GM12878 (cell line): ENCODE results near the gene BCS1L. TPM values are rescaled to one million over a fixed set of nuclear protein-coding genes. Genes with fewer than 3 reads are reported as not detected.

Source experiments
- ATAC-seq: fragments of 200-7000 bp; cut with Tn5 transposase; 3 replicates; pipeline ENCODE4 v1.9.1; 2020; ENCODE audit warnings: mild to moderate bottlenecking, moderate library complexity
- BruUV-seq: library from RNA; stranded (reverse); fragments of 400-500 nt; replicated peaks from 2 replicates; lab custom pipeline; 2021; lab: Mats Ljungman, UMichigan
- CTCF ChIA-PET: fragments of 300-600 bp; sonication (Branson Sonifier 250); formaldehyde crosslinking; extraction: SDS; loops from one replicate; lab custom pipeline; 2021; ENCODE audit warnings: inconsistent platforms; lab: Yijun Ruan, JAX
- POLR2A ChIA-PET: fragments of 350-600 bp; formaldehyde crosslinking; extraction: SDS; loops from one replicate; lab custom pipeline; 2021; ENCODE audit warnings: inconsistent platforms; lab: Charles Lee
- RAD21 ChIA-PET: fragments of 300-600 bp; sonication (Branson Sonifier 250); formaldehyde crosslinking; loops from one replicate; lab custom pipeline; 2023; ENCODE audit warnings: antibody characterized with exemption; ENCODE audit not compliant: unreplicated experiment; lab: Charles Lee
- SMC1A ChIA-PET: fragments of 300-600 bp; sonication (Branson Sonifier 250); formaldehyde crosslinking; loops from one replicate; lab custom pipeline; 2023; ENCODE audit not compliant: unreplicated experiment, uncharacterized antibody; lab: Charles Lee
- DNase-seq: peaks from one replicate; pipeline ENCODE4 v3.0.0-alpha.2; 2011; ENCODE audit warnings: low read depth, low spot score
- FAIRE-seq: peaks from 3 replicates; lab custom pipeline; 2011; peaks lifted over from hg19 to GRCh38; lab: Jason Lieb, UNC
- H2AFZ ChIP-seq: 2 replicates; pipeline ENCODE4 v1.6.0; 2011; ENCODE audit warnings: low read depth, low read length, control low read depth; ENCODE audit not compliant: control insufficient read depth
- H3K27ac ChIP-seq: 2 replicates; pipeline ENCODE4 v1.5.1; 2011; ENCODE audit warnings: control low read depth; ENCODE audit not compliant: control insufficient read depth, insufficient read depth
- H3K27me3 ChIP-seq, 2 experiments: replicated peaks in 1 of 2; 2 replicates each; pipeline versions ENCODE4 v1.6.0 to v1.6.1; 2011; ENCODE audit warnings: low read length in 1 of 2; ENCODE audit not compliant: control insufficient read depth in 2 of 2, insufficient read depth in 2 of 2
- H3K36me3 ChIP-seq, 2 experiments: 2 replicates each; pipeline ENCODE4 v1.5.1; 2011; ENCODE audit warnings: low read length in 1 of 2; ENCODE audit not compliant: control insufficient read depth in 2 of 2, insufficient read depth in 2 of 2
- H3K4me1 ChIP-seq: 2 replicates; pipeline ENCODE4 v1.6.1; 2011; ENCODE audit warnings: mild to moderate bottlenecking, low read length, moderate library complexity, mixed read lengths; ENCODE audit not compliant: control insufficient read depth, insufficient read depth
- H3K4me2 ChIP-seq: 2 replicates; pipeline ENCODE4 v1.6.0; 2011; ENCODE audit warnings: control low read depth; ENCODE audit not compliant: control insufficient read depth, insufficient read depth
- H3K4me3 ChIP-seq: fragments of 200-600 bp; sonication (generic); 2 replicates; pipeline ENCODE4 v1.5.1; 2016
- H3K79me2 ChIP-seq: 2 replicates; pipeline ENCODE4 v1.6.0; 2011; ENCODE audit warnings: low read length; ENCODE audit not compliant: control insufficient read depth, insufficient read depth
- H3K9ac ChIP-seq: 2 replicates; pipeline ENCODE4 v1.8.0; 2011; ENCODE audit warnings: low read length, control low read depth, mixed read lengths; ENCODE audit not compliant: control insufficient read depth, insufficient read depth
- H3K9me3 ChIP-seq: replicated peaks from 3 replicates; pipeline ENCODE4 v1.5.1; 2011; ENCODE audit warnings: mild to moderate bottlenecking, low read length; ENCODE audit not compliant: control insufficient read depth, insufficient read depth
- H4K20me1 ChIP-seq: 2 replicates; pipeline ENCODE4 v1.6.0; 2011; ENCODE audit not compliant: control insufficient read depth, insufficient read depth
- ATF7 ChIP-seq: fragments of 450-650 bp; IDR thresholded peaks from 2 replicates; pipeline ENCODE4 v1.6.1; 2016; ENCODE audit warnings: low read depth, mild to moderate bottlenecking
- BMI1 ChIP-seq: fragments of 450-650 bp; IDR thresholded peaks from 2 replicates; pipeline ENCODE4 v1.6.1; 2016; ENCODE audit warnings: mild to moderate bottlenecking, moderate library complexity, borderline replicate concordance
- CHD1 ChIP-seq: IDR thresholded peaks from 2 replicates; pipeline ENCODE4 v1.6.1; 2012; ENCODE audit warnings: low read depth, low read length, improper control_type of control experiment
- CHD2 ChIP-seq: IDR thresholded peaks from 2 replicates; pipeline ENCODE4 v1.6.1; 2011; ENCODE audit warnings: low read depth, low read length, improper control_type of control experiment, borderline replicate concordance
- ETV6 ChIP-seq, 2 experiments: fragments of 450-650 bp in 1 of 2; IDR thresholded peaks in 1 of 2; conservative IDR thresholded peaks in 1 of 2; 2 replicates each; pipeline ENCODE4 v1.6.1; 2014; ENCODE audit warnings: antibody characterized with exemption in 1 of 2, borderline replicate concordance in 1 of 2, low read depth in 1 of 2, mild to moderate bottlenecking in 1 of 2, moderate library complexity in 1 of 2
- MTA3 ChIP-seq: IDR thresholded peaks from 2 replicates; pipeline ENCODE4 v1.6.1; 2012; ENCODE audit warnings: low read length, inconsistent platforms, borderline replicate concordance
- MYB ChIP-seq: fragments of 150-350 bp; IDR thresholded peaks from 2 replicates; pipeline ENCODE4 v1.6.1; 2014; ENCODE audit warnings: mild to moderate bottlenecking, low read depth, low read length, borderline replicate concordance
- MYC ChIP-seq: IDR thresholded peaks from 2 replicates; pipeline ENCODE4 v1.6.1; 2011; ENCODE audit warnings: mild to moderate bottlenecking, low read length, moderate library complexity, inconsistent platforms; ENCODE audit not compliant: insufficient read depth, insufficient replicate concordance, insufficient read length, severe bottlenecking
- PML ChIP-seq: IDR thresholded peaks from 2 replicates; pipeline ENCODE4 v1.6.1; 2012; ENCODE audit warnings: low read length, inconsistent platforms
- SREBF1 ChIP-seq: IDR thresholded peaks from 2 replicates; pipeline ENCODE4 v1.6.1; 2012; ENCODE audit warnings: mild to moderate bottlenecking, low read length
- SUZ12 ChIP-seq: fragments of 200-600 bp; sonication (generic); IDR thresholded peaks from one replicate; pipeline ENCODE4 v1.6.1; 2018; ENCODE audit warnings: antibody characterized with exemption, mild to moderate bottlenecking; ENCODE audit not compliant: unreplicated experiment
- TBL1XR1 ChIP-seq: IDR thresholded peaks from 2 replicates; pipeline ENCODE4 v1.6.1; 2012; ENCODE audit warnings: low read depth, low read length, improper control_type of control experiment
- YBX1 ChIP-seq: fragments of 450-650 bp; IDR thresholded peaks from 2 replicates; pipeline ENCODE4 v1.6.1; 2016; ENCODE audit warnings: antibody characterized with exemption
- WGBS: methylation state at CpG from one replicate; pipeline ENCODE4 v1.1.6; 2016; ENCODE audit warnings: low lambda C conversion rate; ENCODE audit not compliant: insufficient replicate concordance, insufficient coverage; ENCODE audit errors: missing lambda C conversion rate; 5-methylcytosine and 5-hydroxymethylcytosine counted together
- in situ Hi-C: fragments of 300-500 bp; cut with MboI; formaldehyde crosslinking; loops from 9 replicates; pipeline ENCODE4 v1.14.3; 2018; ENCODE audit warnings: mixed read lengths
- intact Hi-C: fragments of 100-400 bp; cut with micrococcal nuclease; formaldehyde crosslinking; loops from one replicate; pipeline ENCODE4 v1.14.2; 2022; ENCODE audit not compliant: unreplicated experiment
- polyA plus RNA-seq, 11 experiments: library from polyadenylated mRNA; depleted of rRNA in 4 of 11; unstranded in 6 of 11; stranded (reverse) in 5 of 11; fragments of >200 nt; fragmentation: Nextera tagmentation in 4 of 11; fragmentation: Illumina TruSeq in 1 of 11; extraction: Ambion mirVana in 4 of 11; extraction: Trizol in 1 of 11; gene quantifications; 1 replicate in 1 of 11; 2 replicates in 10 of 11; pipeline versions ENCODE4 v1.2.1 to v1.2.3, GENCODE V29; 2011 to 2016; ENCODE audit warnings: inconsistent platforms in 2 of 11, missing spikeins in 2 of 11, low read depth in 1 of 11
- total RNA-seq, 4 experiments: library from RNA; depleted of rRNA in 3 of 4; stranded (reverse); fragments of >200 nt in 3 of 4; fragmentation: Illumina TruSeq in 1 of 4; extraction: Trizol in 1 of 4; gene quantifications; 2 replicates each; pipeline versions ENCODE4 v1.2.1 to v1.2.3, GENCODE V29; 2013 to 2021
- TF ChIP-seq, protein P1 (sequence below): IDR thresholded peaks from 2 replicates; pipeline ENCODE4 v1.6.1; 2011; ENCODE audit warnings: borderline replicate concordance, low read depth, mild to moderate bottlenecking, moderate library complexity, mixed read lengths, low read length; ENCODE audit not compliant: insufficient read depth; ENCODE audit errors: extremely low read length
- TF ChIP-seq, protein P2 (sequence below): fragments of 450-650 bp; IDR thresholded peaks from 2 replicates; pipeline ENCODE4 v1.6.1; 2016; ENCODE audit warnings: mild to moderate bottlenecking, moderate library complexity, borderline replicate concordance
- TF ChIP-seq, protein P3 (sequence below): fragments of 450-650 bp; IDR thresholded peaks from 2 replicates; pipeline ENCODE4 v1.6.1; 2014; ENCODE audit warnings: mild to moderate bottlenecking
- TF ChIP-seq, protein P4 (sequence below): IDR thresholded peaks from 2 replicates; pipeline ENCODE4 v1.6.1; 2012; ENCODE audit warnings: low read depth, low read length, improper control_type of control experiment

Gene BCS1L
- total and polyA plus RNA-seq, 10 of the 15 experiments (the other 5 are each of a cell fraction or from before 2014, with no cell fraction given): 40.4 to 114 (median 65.2) TPM

DNA sequence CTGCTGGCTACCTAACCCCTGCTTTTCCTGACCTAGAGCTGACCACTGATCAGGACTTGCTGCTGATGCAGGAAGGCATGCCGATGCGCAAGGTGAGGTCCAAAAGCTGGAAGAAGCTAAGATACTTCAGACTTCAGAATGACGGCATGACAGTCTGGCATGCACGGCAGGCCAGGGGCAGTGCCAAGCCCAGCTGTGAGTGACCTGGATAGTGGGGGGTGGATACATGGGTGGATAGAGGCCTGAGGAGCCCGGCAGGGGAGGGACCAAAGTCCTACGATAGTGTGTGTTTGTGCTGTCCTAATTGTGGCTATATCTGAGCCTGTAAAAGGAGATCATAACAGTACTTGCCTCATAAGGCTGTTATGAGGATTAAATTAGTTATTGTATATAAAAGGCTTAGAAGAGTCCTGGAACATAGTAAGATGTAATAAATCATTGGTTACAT is 43.6 kb upstream of the BCS1L start:
- CTCF ChIA-PET: interaction anchor here (0.9 to 1.5 kb wide), 3 partner anchors 30 to 45 kb away, joined by 3 to 4 read pairs (median 3); no protein-coding TSS in a partner anchor
- POLR2A ChIA-PET: no interaction called here
- TF ChIP-seq, protein P1, sequence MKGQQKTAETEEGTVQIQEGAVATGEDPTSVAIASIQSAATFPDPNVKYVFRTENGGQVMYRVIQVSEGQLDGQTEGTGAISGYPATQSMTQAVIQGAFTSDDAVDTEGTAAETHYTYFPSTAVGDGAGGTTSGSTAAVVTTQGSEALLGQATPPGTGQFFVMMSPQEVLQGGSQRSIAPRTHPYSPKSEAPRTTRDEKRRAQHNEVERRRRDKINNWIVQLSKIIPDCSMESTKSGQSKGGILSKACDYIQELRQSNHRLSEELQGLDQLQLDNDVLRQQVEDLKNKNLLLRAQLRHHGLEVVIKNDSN: no peak
- TF ChIP-seq YBX1 (no peak), MYB (no peak), ETV6 (conservative IDR thresholded peaks at IDR 0.05 in 1 of 2, IDR thresholded peaks at IDR 0.05 in 1 of 2; ENCODE audit: borderline replicate concordance in 1 of 2, low read depth in 1 of 2) (no peak), SREBF1 (no peak), MTA3 (no peak), BMI1 (no peak), ATF7 (no peak), CHD2 (no peak), CHD1 (no peak), TBL1XR1 (no peak), MYC (no peak), PML (no peak), SUZ12 (no peak)
- TF ChIP-seq, protein P2, sequence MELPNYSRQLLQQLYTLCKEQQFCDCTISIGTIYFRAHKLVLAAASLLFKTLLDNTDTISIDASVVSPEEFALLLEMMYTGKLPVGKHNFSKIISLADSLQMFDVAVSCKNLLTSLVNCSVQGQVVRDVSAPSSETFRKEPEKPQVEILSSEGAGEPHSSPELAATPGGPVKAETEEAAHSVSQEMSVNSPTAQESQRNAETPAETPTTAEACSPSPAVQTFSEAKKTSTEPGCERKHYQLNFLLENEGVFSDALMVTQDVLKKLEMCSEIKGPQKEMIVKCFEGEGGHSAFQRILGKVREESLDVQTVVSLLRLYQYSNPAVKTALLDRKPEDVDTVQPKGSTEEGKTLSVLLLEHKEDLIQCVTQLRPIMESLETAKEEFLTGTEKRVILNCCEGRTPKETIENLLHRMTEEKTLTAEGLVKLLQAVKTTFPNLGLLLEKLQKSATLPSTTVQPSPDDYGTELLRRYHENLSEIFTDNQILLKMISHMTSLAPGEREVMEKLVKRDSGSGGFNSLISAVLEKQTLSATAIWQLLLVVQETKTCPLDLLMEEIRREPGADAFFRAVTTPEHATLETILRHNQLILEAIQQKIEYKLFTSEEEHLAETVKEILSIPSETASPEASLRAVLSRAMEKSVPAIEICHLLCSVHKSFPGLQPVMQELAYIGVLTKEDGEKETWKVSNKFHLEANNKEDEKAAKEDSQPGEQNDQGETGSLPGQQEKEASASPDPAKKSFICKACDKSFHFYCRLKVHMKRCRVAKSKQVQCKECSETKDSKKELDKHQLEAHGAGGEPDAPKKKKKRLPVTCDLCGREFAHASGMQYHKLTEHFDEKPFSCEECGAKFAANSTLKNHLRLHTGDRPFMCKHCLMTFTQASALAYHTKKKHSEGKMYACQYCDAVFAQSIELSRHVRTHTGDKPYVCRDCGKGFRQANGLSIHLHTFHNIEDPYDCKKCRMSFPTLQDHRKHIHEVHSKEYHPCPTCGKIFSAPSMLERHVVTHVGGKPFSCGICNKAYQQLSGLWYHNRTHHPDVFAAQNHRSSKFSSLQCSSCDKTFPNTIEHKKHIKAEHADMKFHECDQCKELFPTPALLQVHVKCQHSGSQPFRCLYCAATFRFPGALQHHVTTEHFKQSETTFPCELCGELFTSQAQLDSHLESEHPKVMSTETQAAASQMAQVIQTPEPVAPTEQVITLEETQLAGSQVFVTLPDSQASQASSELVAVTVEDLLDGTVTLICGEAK: no peak
- TF ChIP-seq, protein P3, sequence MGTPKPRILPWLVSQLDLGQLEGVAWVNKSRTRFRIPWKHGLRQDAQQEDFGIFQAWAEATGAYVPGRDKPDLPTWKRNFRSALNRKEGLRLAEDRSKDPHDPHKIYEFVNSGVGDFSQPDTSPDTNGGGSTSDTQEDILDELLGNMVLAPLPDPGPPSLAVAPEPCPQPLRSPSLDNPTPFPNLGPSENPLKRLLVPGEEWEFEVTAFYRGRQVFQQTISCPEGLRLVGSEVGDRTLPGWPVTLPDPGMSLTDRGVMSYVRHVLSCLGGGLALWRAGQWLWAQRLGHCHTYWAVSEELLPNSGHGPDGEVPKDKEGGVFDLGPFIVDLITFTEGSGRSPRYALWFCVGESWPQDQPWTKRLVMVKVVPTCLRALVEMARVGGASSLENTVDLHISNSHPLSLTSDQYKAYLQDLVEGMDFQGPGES: no peak
- TF ChIP-seq, protein P4, sequence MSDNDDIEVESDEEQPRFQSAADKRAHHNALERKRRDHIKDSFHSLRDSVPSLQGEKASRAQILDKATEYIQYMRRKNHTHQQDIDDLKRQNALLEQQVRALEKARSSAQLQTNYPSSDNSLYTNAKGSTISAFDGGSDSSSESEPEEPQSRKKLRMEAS: no peak

More for the DNA sequence above, 43.6 kb upstream of the BCS1L start:
- DNase-seq (no peak), ATAC-seq (no peak), FAIRE-seq (no peak)
- Histone ChIP-seq H3K4me3 (no peak overlapping the region), H3K4me2 (no peak overlapping the region), H3K9ac (no peak overlapping the region), H3K9me3 (no peaks in the 10 kb centered on the region), H3K79me2 (no peaks in the 10 kb centered on the region), H3K27ac (no peak overlapping the region), H2AFZ (no peak overlapping the region), H3K27me3 (no peaks in the 10 kb centered on the region), H4K20me1 (no peaks in the 10 kb centered on the region), H3K36me3 (no peaks in the 10 kb centered on the region), H3K4me1 (no peaks in the 10 kb centered on the region)
- ChIA-PET RAD21 (no interaction called here), SMC1A (interaction anchor here (0.9 kb wide), 1 partner anchor 9 kb away, joined by 3 read pairs; no protein-coding TSS in a partner anchor)
- WGBS: 64% methylated on average over 6 of the region's 6 CpGs
- intact Hi-C loops: no loop called here
- no TSS peak for BruUV-seq
- in situ Hi-C loops: no loop called here
